HepG2 (cell line): ENCODE results near the gene CERT1. TPM values are rescaled to one million over a fixed set of nuclear protein-coding genes. Genes with fewer than 3 reads are reported as not detected.

Source experiments
- CC2D1A ChIP-seq: sonication (generic); formaldehyde crosslinking; IDR thresholded peaks from 2 replicates; pipeline ENCODE4 v1.8.1; 2023; ENCODE audit warnings: mild to moderate bottlenecking, missing genetic modification reagents
- CREB1 ChIP-seq, 2 experiments: fragments of 450-650 bp in 1 of 2; IDR thresholded peaks; 2 replicates each; pipeline ENCODE4 v1.6.1; 2016 to 2017; ENCODE audit warnings: control low read depth in 1 of 2, mild to moderate bottlenecking in 1 of 2, missing compliant biosample characterization in 1 of 2, missing genetic modification characterization in 1 of 2
- DMAP1 ChIP-seq: IDR thresholded peaks from 2 replicates; pipeline ENCODE4 v1.6.1; 2016
- DNMT3B ChIP-seq: conservative IDR thresholded peaks from 2 replicates; pipeline ENCODE4 v1.6.1; 2016; ENCODE audit warnings: missing biosample characterization, control low read depth
- FOXO1 ChIP-seq: sonication (generic); formaldehyde crosslinking; IDR thresholded peaks from 2 replicates; pipeline ENCODE4 v1.4.0; 2020; ENCODE audit warnings: missing genetic modification reagents
- HNRNPH1 ChIP-seq: fragments of 200-400 bp; formaldehyde crosslinking; optimal IDR thresholded peaks from 2 replicates; pipeline ENCODE3; 2017; ENCODE audit warnings: mild to moderate bottlenecking, low read depth, low read length
- HNRNPLL ChIP-seq: fragments of 200-400 bp; formaldehyde crosslinking; IDR thresholded peaks from 2 replicates; pipeline ENCODE4 v1.6.1; 2017; ENCODE audit warnings: mild to moderate bottlenecking, low read depth, low read length; ENCODE audit not compliant: poor library complexity, severe bottlenecking
- HOXA5 ChIP-seq: sonication (generic); formaldehyde crosslinking; IDR thresholded peaks from 2 replicates; pipeline ENCODE4 v1.4.0; 2020; ENCODE audit warnings: missing genetic modification reagents
- MAFK ChIP-seq, 2 experiments: IDR thresholded peaks in 1 of 2; conservative IDR thresholded peaks in 1 of 2; 2 replicates each; pipeline ENCODE4 v1.6.1; 2011; ENCODE audit warnings: improper control_type of control experiment in 2 of 2, low read length in 2 of 2
- SKI ChIP-seq: fragments of 450-650 bp; IDR thresholded peaks from one replicate; pipeline ENCODE4 v1.6.1; 2018; ENCODE audit warnings: mild to moderate bottlenecking; ENCODE audit not compliant: partially characterized antibody
- SRSF9 ChIP-seq: fragments of 200-400 bp; formaldehyde crosslinking; IDR thresholded peaks from 2 replicates; pipeline ENCODE4 v1.6.1; 2018; ENCODE audit warnings: borderline replicate concordance, mild to moderate bottlenecking, low read depth, low read length; ENCODE audit not compliant: insufficient read depth, poor library complexity, severe bottlenecking
- ZBTB7A ChIP-seq: sonication (generic); formaldehyde crosslinking; IDR thresholded peaks from 2 replicates; pipeline ENCODE4 v1.8.0; 2022; ENCODE audit warnings: mild to moderate bottlenecking, missing genetic modification reagents
- ZMYM2 ChIP-seq: sonication (generic); formaldehyde crosslinking; IDR thresholded peaks from 2 replicates; pipeline ENCODE4 v1.8.0; 2022; ENCODE audit warnings: mild to moderate bottlenecking, missing genetic modification reagents
- ZNF136 ChIP-seq: sonication (generic); formaldehyde crosslinking; IDR thresholded peaks from 2 replicates; pipeline ENCODE4 v1.8.1; 2022; ENCODE audit warnings: low read depth, mild to moderate bottlenecking, moderate library complexity, missing genetic modification reagents
- ZNF253 ChIP-seq: sonication (generic); formaldehyde crosslinking; IDR thresholded peaks from 2 replicates; pipeline ENCODE4 v1.8.0; 2022; ENCODE audit warnings: mild to moderate bottlenecking, missing genetic modification reagents, borderline replicate concordance
- ZNF33B ChIP-seq: sonication (generic); formaldehyde crosslinking; IDR thresholded peaks from 2 replicates; pipeline ENCODE4 v1.5.1; 2020; ENCODE audit warnings: mild to moderate bottlenecking, missing genetic modification reagents
- ZNF343 ChIP-seq: sonication (generic); formaldehyde crosslinking; IDR thresholded peaks from 2 replicates; pipeline ENCODE4 v1.4.0; 2020; ENCODE audit warnings: mild to moderate bottlenecking, missing genetic modification reagents
- ZNF432 ChIP-seq: sonication (generic); formaldehyde crosslinking; IDR thresholded peaks from 2 replicates; pipeline ENCODE4 v1.5.0; 2020; ENCODE audit warnings: missing genetic modification reagents, mild to moderate bottlenecking, borderline replicate concordance
- ZNF547 ChIP-seq: sonication (generic); formaldehyde crosslinking; IDR thresholded peaks from 2 replicates; pipeline ENCODE4 v1.5.1; 2020; ENCODE audit warnings: mild to moderate bottlenecking, missing genetic modification reagents
- ZNF616 ChIP-seq: sonication (generic); formaldehyde crosslinking; IDR thresholded peaks from 2 replicates; pipeline ENCODE4 v1.5.0; 2020; ENCODE audit warnings: low read depth, mild to moderate bottlenecking, missing genetic modification reagents
- ZNF703 ChIP-seq: sonication (generic); formaldehyde crosslinking; IDR thresholded peaks from 2 replicates; pipeline ENCODE4 v1.5.1; 2020; ENCODE audit warnings: missing genetic modification reagents, mild to moderate bottlenecking, moderate library complexity, borderline replicate concordance
- polyA plus RNA-seq, 8 experiments: library from polyadenylated mRNA; depleted of rRNA in 3 of 8; stranded (reverse) in 7 of 8; unstranded in 1 of 8; fragments of >200 nt; fragmentation: Illumina TruSeq in 4 of 8; extraction: Trizol in 4 of 8; gene quantifications; 2 replicates each; pipeline versions ENCODE4 v1.2.1 to v1.2.3, GENCODE V29; 2011 to 2016; ENCODE audit warnings: low read depth in 4 of 8, missing spikeins in 1 of 8, mixed read lengths in 1 of 8; ENCODE audit not compliant: insufficient read depth in 1 of 8
- total RNA-seq, 5 experiments: library from RNA; depleted of rRNA; stranded (reverse); fragments of >200 nt; fragmentation: Illumina TruSeq; extraction: Trizol; gene quantifications; 2 replicates each; pipeline ENCODE4 v1.2.3, GENCODE V29; 2016; ENCODE audit warnings: low read depth in 1 of 5
- TF ChIP-seq, protein P1 (sequence below): IDR thresholded peaks from 2 replicates; pipeline ENCODE4 v1.6.1; 2016; ENCODE audit warnings: missing compliant biosample characterization, missing genetic modification reagents, borderline replicate concordance
- TF ChIP-seq, protein P2 (sequence below): sonication (generic); formaldehyde crosslinking; IDR thresholded peaks from 2 replicates; pipeline ENCODE4 v1.5.0; 2020; ENCODE audit warnings: mild to moderate bottlenecking, missing genetic modification reagents
- TF ChIP-seq, protein P3 (sequence below): sonication (generic); formaldehyde crosslinking; IDR thresholded peaks from 2 replicates; pipeline ENCODE4 v1.4.0; 2020; ENCODE audit warnings: mild to moderate bottlenecking, missing genetic modification reagents

The CERT1 gene
- total and polyA plus RNA-seq, 2 of the 13 experiments (the other 11 are each of a cell fraction or from before 2014, with no cell fraction given): 8.2 to 12.7 TPM

DNA sequence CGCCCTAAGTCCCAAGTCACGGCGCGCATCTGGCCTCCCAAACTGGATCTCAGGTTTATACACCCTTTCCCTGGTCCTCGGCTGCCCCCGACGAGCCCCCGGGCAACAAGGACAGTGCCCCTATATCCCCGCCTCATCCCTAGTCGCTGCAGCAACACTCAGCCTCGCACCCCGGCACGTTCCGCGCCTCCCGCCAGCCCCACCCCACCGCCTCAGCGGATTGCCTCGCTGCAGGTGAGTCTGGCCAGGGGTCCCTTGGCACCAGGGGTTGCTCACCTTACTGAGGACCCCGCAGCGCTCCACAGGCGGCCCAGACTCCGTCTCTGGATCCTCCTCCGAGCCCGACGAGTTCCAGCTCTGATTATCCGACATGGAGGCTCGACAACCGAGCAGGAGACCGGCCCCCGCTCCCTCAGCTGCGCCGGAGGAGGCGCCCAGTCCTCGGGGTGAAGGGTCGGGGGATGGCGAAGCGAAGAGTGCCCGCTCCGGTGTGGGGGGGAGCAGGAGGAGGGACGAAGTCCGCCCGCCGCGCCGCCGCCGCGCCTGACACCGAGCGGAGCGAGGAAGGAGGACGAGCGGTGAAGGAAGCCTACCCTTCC lies 494 bp downstream of the CERT1 start (continued):
- TF ChIP-seq DNMT3B: no peak
- no peak for TF ChIP-seq ZNF703 (CRISPR knock-in tag)
- 0 out of 2 replicates have a peak, but pooled peaks have one; percentile 77 for TF ChIP-seq ZNF136
- no peak for TF ChIP-seq ZMYM2 (CRISPR knock-in tag)
- TF ChIP-seq, protein P1, sequence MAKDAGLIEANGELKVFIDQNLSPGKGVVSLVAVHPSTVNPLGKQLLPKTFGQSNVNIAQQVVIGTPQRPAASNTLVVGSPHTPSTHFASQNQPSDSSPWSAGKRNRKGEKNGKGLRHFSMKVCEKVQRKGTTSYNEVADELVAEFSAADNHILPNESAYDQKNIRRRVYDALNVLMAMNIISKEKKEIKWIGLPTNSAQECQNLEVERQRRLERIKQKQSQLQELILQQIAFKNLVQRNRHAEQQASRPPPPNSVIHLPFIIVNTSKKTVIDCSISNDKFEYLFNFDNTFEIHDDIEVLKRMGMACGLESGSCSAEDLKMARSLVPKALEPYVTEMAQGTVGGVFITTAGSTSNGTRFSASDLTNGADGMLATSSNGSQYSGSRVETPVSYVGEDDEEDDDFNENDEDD (CRISPR knock-in tag): peak; percentile 64; the same call in 1 of the 2 replicates
- TF ChIP-seq, protein P2, sequence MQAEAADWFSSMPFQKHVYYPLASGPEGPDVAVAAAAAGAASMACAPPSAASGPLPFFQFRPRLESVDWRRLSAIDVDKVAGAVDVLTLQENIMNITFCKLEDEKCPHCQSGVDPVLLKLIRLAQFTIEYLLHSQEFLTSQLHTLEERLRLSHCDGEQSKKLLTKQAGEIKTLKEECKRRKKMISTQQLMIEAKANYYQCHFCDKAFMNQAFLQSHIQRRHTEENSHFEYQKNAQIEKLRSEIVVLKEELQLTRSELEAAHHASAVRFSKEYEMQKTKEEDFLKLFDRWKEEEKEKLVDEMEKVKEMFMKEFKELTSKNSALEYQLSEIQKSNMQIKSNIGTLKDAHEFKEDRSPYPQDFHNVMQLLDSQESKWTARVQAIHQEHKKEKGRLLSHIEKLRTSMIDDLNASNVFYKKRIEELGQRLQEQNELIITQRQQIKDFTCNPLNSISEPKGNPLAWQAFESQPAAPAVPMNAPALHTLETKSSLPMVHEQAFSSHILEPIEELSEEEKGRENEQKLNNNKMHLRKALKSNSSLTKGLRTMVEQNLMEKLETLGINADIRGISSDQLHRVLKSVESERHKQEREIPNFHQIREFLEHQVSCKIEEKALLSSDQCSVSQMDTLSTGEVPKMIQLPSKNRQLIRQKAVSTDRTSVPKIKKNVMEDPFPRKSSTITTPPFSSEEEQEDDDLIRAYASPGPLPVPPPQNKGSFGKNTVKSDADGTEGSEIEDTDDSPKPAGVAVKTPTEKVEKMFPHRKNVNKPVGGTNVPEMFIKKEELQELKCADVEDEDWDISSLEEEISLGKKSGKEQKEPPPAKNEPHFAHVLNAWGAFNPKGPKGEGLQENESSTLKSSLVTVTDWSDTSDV: peak; percentile 49; the same call in 1 of the 2 replicates
- no peak for TF ChIP-seq HNRNPH1
- no peak for TF ChIP-seq ZNF432 (CRISPR knock-in tag)
- TF ChIP-seq SKI: no peak
- TF ChIP-seq DMAP1 (CRISPR knock-in tag): 0 out of 2 replicates have a peak, but pooled peaks have one; percentile 8
- TF ChIP-seq ZNF253 (CRISPR knock-in tag): no peak
- TF ChIP-seq SRSF9: no peak
- TF ChIP-seq, protein P3, sequence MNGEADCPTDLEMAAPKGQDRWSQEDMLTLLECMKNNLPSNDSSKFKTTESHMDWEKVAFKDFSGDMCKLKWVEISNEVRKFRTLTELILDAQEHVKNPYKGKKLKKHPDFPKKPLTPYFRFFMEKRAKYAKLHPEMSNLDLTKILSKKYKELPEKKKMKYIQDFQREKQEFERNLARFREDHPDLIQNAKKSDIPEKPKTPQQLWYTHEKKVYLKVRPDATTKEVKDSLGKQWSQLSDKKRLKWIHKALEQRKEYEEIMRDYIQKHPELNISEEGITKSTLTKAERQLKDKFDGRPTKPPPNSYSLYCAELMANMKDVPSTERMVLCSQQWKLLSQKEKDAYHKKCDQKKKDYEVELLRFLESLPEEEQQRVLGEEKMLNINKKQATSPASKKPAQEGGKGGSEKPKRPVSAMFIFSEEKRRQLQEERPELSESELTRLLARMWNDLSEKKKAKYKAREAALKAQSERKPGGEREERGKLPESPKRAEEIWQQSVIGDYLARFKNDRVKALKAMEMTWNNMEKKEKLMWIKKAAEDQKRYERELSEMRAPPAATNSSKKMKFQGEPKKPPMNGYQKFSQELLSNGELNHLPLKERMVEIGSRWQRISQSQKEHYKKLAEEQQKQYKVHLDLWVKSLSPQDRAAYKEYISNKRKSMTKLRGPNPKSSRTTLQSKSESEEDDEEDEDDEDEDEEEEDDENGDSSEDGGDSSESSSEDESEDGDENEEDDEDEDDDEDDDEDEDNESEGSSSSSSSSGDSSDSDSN (CRISPR knock-in tag): peak; percentile 82; the same call in 1 of the 2 replicates
- 0 out of 2 replicates have a peak, but pooled peaks have one; percentile 47 for TF ChIP-seq ZNF33B (CRISPR knock-in tag)
- TF ChIP-seq CREB1 (IDR thresholded peaks at IDR 0.05): no peak
- no peak for TF ChIP-seq CREB1 (CRISPR knock-in tag; IDR thresholded peaks at IDR 0.05)
- TF ChIP-seq ZNF616: no peak
- peak; percentile 55; the same call in 1 of the 2 replicates for TF ChIP-seq ZBTB7A (CRISPR knock-in tag)
- peak; percentile 27 for TF ChIP-seq HNRNPLL
- TF ChIP-seq ZNF343 (CRISPR knock-in tag): 0 out of 2 replicates have a peak, but pooled peaks have one; percentile 59
- 0 out of 2 replicates have a peak, but pooled peaks have one; percentile 38 for TF ChIP-seq CC2D1A (CRISPR knock-in tag)
- 0 out of 2 replicates have a peak, but pooled peaks have one; percentile 59 for TF ChIP-seq ZNF547 (CRISPR knock-in tag)
- no peak for TF ChIP-seq FOXO1 (CRISPR knock-in tag)
- TF ChIP-seq MAFK (conservative IDR thresholded peaks at IDR 0.05 in 1 of 2, IDR thresholded peaks at IDR 0.05 in 1 of 2; ENCODE audit: low read length in 2 of 2): no peak
- peak; percentile 20 for TF ChIP-seq HOXA5 (CRISPR knock-in tag)
